HG02798 (cell line): ENCODE measurements around the gene ITFG2.

Experiments
- ATAC-seq: cut with Tn5 transposase; IDR thresholded peaks from one replicate; pipeline ENCODE4 v1.9.1; 2021; ENCODE audit warnings: mild to moderate bottlenecking; ENCODE audit not compliant: unreplicated experiment, poor library complexity

ITFG2 gene

DNA sequence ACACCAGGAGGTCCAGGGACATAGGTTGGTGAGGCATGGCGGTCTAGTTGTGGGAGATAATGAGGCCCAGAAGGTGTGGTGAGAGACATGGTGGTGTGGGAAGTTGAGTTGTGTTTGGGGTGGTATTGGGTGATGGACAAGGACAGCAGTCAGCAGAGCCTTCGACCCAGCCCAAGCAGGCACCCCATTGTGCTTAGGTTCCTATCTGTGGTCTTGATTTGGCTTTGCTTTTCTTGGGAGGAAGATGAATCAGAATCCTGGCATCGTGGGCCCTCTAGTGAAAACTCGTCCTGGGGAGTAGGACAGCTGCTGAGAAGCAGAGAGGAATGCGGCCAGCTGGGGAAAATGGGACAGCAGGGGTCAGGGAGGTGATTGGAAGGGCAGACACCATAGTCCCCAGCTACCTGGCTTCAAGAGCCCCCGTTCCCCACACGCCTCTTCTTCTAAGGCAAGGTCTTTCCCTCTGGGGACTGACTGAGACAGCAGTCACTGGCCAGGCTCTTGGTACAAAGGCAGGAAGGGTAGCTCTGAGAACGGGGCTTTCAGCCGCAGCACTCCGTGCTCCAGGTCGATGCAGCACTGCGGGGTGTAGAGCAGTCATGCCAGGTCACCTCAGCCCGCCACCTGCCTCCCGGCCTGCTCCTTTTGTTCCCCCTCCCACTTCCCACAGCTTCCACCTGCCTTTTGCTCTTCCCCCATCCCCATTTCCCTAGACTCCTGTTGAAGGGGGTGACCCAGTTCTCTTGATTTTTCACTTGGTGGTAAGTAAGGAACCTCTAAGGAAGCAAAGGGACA lies 14.4 kb downstream of the ITFG2 start:
- no peak for ATAC-seq

DNA sequence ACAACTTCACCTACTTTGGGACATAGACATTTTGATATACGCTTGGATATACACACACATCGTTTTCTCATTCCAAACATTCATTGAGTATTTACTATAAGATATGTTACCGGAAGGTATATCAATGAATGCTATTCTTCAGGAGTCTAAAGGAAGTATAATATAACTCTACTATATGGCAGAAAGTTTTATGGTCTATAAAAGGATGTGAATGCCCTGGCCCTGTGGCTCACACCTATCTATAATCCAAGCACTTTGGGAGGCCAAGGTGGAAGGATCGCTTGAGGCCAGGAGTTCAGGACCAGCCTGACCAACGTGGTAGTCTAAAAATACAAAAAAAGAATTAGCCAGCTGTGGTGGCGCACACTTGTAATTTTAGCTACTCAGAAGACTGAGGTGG lies 16.8 kb downstream of the ITFG2 start:
- no peak for ATAC-seq

DNA sequence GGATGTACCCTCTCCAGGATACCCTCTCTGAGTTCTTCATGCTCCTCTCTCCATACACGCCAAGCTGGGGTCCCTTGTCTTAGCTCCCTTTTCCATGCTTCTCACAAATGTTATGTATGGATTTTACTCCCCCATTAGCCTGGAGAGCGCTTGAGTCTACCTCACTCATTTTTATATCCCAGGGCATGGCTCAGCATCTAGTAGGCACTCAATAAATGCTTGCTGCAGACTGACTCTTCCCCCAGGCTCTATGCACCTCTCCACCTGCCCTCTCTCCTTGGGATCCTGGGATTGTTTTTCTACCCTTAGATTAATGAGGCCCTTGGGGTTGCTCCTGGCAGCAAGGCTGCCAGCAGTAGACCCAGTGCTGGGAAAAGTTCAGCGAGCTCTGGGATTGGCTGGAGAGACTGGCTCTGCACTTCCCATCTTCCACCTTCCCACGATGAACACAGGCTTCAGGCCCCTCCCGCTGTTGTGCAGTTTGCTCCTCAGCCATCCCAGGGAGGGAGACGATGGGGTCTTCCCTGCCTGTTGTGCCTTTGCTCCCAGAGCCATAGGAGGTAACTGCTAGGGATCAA lies 20.2 kb downstream of the ITFG2 start:
- no peak for ATAC-seq

DNA sequence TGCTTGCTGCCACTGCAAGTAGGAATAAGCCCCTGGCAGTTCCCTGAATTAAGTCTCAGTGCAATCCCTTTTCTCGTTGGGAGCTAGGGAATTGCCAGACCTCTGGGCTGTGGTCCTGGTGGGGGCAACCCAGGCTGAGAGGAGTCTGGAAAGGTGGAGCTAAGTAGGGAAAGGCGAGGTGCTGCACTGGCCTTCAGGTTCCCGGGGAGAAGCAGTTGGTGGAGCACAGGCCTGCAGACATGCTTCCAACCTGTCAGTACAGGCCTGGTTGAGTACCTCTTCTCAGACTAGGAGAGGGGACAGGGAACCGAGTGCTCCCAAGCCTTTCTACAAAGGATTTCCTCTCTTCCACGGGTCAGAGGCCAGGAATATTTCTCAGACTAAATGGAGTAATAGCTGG lies 20.9 kb downstream of the ITFG2 start:
- no peak for ATAC-seq

DNA sequence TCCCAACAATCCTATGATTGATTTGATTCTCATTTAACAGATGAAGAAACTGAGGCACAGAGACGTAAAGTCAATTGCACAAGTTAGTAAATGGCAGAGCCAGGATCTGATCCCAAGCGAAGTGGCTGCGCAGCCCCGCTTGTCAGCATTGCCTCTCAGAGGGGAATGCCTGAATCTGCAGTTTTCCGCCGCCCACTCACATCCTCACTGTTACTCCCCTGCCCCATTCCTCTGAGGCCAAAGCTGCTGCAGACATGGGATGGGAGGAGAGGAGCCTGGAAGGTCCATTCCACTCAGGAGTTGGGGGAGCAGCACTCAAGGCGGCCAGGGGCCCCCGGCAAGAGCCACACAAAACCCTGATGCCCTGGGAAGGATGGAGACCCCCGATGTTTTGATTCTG lies 21.3 kb downstream of the ITFG2 start:
- no peak for ATAC-seq

DNA sequence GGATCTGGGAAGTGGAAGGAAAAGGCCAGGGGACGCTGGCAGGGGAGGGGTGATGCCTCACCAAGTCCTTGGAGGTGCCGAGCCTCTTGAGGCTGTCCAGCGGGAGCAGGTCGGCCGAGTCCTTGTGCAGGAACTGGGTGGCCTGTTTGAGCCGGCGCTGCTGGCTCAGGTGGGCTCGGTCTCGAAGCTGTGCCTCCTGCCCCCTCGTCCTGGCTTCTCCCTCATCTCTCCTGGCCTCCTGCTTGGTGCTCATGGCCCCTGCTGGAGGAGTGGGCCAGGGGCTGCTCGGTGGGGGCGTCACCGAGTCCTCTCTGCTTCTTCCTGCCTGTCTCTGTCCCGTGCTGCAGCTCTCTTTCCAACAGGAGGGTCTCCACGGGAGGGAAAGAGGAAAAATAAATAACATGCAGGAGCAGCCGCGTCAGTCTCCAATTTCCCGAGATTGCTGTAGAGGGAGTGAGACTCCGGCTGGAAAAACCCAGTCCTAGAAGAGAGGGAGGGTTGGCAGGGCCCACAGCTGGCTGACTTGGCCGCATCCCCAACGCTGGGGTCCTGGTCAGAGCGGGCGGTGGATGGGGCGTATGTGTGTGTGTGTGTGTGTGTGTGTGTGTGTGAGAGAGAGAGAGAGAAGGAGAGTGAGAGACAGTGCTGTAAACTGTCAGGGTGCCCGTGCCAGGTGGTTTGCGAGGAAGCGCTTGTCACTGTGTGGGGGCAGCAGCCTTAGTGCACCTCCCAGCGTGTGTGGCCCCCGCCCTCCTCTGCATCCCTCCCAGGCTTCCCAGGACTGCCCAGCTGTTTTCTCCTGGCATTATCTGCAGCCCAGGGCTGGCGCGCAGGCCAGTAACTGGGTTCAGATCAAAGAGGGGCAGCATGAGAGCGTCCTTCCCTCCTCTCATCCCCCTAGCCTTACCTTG lies 22.4 kb downstream of the ITFG2 start, which contains the start of gene NRIP2:
TSS of gene NRIP2 (minus strand) at position 455 of the 911 bp plus-strand sequence. CDS start at position 403, 52 bp downstream.
- no peak for ATAC-seq

DNA sequence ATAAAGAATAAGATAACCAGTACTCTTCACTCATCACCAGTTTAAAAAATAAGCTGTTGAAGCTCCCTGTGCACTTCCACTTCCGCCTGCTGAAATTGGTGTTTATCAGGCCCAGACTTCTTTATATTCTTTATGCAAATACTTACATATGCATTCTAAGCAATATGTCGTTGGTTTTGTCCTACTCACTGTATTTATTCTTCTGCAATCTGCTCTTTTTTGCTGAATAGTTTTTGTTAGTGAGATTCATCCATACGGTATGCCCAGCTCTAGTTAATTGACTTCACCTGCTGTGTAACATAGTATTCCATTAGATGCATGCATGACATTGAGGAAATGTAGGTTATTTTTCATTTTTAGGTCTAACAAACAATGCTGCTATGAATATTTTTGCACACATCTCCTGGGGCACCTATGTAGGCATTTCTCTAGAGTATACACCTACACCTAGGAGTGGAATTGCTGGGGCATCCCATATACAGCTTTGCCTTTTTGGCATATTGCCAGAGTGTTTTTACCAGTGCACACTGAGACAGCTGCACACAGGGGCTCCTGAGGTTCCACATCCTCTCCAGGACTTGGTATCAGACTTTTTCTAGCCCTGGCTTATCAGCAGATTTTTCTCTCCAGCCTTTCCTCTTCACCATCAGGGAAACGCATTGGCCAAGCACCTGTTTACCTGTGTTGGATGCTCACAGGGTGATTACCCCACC lies 23.4 kb downstream of the ITFG2 start:
- no peak for ATAC-seq

DNA sequence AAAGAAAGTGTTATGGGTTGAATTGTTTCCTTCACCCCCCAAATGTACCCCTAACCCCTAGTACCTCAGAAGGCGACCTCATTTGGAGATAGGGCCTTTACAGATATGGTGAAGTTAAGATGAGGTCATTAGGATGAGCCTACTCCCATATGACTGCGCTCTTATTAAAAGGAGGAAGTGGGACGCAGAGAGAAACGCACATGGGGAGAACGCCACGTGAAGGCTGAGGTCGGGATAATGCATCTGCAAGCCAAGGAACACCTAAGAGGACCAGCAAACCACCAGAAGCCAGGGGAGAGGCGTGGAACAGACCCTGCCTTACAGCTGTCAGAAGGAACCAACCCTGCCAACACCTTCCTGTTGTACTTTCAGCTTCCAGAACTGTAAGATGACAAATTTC lies 24.1 kb downstream of the ITFG2 start:
- ATAC-seq, result no peak

DNA sequence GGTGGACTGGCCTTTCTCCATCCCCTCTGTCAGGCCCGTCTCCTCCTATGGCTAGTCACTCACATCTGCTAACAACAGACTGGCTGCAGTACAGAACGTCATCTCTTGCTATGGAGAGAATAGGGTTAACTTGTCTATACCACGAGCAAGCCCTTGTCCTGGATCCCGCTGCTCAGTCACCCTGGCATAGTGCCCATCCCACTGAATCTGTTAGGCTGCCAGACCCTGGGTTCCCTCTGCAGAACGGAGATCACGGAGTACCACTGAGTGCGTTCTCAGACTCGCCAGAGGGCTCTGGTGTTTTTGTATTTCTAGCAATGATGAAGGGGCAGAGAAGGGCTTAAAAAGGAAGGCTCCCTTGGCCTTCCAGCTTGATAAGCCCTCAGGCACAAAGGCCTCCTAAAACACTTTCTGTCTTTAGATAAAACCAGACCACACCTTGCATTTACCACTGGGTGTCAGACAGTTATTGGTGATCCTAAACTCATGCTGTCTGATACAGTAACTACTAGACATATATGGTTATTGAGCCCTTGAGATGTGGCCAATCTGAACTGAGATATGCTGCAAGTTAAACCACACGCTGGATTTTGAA lies 28.7 kb downstream of the ITFG2 start:
- no peak for ATAC-seq

DNA sequence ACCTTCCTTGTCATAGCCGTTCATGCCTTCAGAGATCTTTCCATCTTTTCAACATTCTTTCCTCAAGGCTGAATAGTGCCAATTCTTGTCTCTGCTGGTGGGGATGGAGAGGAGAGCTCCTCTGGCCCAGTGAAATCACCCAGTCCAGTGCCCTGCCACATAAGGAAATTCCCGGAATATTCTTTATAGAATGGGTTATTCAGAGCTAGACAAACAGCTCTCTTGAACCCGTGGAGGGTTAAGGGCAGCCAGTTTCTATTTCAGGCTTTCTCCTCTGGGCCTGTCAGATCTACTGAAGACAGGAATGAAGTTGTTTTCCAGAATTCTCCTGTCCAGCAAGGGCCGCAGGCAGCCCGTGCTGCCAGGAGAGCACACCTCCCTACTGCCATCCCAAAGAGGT lies 30.5 kb downstream of the ITFG2 start:
- ATAC-seq, result no peak

DNA sequence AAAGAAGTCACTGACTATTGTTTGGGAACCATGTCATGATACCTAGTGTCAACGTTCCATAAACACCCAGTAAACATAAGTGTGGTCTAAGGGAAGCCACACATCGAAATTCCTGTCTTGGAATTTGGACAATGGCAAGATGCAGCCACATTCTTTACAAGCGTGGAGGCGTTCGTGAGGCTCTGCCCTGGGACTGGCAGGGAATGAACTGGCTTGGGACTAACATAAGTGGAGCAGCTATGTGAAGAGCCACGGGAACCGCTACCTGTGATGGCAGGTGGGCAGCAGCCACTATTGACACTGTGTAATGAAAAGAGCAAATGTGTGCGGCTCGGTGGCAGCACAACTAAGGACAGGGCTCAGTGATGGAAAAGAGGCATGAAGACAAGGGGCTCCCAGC lies 32.3 kb downstream of the ITFG2 start:
- ATAC-seq, result no peak

DNA sequence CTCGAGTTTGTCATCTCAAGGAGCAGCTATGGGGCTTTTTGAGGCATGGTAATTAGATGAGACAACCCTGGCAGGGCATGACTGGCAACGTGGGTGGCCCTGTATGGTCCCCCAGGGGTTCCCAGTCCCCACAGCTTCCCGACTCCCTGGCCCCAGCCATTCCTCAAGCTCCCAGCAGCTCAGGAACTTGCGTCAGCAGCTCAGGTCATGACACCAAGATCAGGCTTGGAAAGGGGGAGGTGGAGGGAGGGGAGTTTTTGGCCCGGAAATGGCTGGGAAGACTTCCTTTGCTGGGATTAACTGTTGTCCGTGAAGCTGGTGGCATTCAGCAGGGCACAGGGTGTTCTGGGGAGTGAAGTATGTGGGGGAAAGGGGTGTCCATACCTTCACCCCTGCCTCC lies 32.8 kb downstream of the ITFG2 start:
- no peak for ATAC-seq

DNA sequence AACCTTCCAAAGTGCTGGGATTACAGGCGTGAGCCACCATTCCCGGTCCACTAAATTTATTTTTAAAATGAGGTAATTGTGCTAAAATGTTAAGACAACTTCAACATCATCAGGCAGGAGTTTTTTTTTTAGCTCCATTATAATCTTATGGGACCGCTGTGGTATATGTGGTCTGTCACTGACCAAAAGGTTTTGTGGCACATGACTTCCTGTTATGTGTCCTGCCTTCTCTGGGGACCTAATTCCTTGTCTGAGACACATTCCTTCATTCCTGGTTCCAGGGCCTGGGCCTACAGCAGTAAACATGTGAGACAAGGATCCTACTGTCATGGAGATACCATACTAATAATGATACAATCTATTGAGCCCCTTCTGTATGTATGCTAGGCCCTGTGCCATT lies 39.5 kb downstream of the ITFG2 start:
- ATAC-seq, result no peak

DNA sequence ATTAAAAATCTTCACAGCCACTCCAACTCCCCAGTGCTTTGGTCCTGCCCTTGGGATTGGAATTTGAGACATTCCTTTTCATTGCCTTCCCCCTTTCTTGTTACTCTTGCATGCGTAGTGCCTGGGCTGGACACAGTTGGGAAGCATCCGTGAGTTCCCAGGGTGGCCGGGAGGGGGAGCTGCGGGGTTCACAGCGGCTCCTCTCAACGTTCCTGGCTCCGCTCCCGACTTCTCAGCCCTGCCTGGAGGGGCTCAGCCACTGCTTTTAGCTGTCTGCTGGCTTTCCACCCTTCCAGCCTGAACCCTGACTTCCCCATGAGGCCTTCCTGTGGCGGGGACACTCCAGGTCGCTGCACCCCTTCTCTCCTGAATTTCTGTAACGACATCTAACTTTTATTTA lies 41.2 kb downstream of the ITFG2 start:
- ATAC-seq, result no peak

DNA sequence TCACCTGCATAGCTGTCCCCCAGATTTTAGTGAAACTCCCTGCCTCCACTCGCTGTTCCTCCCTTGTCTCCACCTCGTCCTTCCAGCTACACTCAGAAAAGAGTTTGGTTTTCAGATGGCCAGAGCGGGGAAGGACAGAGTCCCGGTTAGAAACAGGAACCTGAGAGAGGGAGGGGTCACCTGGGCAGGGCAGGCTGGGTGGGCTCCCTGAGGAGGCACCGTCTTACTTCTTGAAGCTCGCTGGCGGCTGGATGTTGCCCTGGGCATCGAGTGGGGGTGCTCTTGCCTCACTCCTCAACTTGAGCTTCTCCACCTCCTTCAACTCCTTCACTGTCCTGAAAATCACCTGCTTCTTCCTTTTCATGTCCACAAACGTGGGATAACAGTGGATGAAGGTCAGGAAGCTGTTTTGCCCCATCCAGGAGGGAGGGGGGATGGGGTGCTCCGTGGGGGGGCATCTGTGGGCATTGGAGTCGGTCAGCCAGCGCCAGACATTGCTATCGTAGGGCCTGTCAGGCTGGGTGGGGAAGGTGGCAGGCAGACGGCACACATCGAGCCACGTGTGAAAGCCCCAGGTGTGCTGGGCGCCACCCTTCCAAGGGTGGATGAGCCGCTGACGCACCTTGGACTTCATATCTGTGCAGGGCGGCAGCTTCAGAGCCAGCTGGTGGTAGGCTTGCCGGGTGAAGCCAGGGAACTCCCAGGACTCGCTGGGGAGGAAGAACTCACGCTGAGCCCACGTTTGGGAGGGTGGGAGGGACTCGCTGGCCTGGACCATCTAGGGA lies 42.4 kb downstream of the ITFG2 start:
- no peak for ATAC-seq

DNA sequence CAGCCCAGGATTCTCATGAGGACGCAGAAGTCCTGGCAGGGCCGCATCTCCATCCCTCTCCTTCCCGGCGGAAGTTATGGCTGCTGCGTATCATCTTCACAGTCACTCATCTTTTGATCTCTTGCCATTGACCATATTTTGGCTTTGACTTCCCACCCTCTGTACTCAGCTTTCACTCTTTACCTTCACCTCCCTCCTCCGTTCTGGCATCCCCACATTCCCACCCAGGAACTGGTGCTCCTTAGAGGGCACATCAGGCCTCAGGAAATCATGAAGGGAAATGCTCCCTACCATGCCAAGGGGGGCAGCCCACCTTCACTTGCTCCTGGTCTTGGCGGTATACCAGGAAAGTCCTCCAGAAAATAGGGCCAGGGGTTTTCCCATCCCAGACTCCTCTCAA lies 43.1 kb downstream of the ITFG2 start:
- ATAC-seq, result no peak

DNA sequence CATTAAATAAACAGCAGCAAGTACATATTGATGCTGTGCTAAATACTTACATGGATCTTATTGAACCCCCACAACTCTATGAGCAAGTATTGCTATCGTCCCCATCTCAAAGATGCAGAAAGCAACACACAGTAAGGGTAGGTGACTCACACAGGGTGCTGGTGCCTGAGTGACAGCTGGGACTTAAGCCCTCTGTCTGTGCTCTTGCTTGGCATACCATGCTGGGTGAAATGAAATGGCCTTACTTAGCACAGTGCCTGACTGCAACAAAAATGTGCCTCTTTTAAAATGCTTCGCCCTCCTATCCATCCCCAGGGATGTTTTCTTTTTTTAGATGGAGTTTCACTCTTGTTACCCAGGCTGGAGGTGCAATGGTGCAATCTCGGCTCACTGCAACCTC lies 43.6 kb downstream of the ITFG2 start:
- ATAC-seq, result no peak

DNA sequence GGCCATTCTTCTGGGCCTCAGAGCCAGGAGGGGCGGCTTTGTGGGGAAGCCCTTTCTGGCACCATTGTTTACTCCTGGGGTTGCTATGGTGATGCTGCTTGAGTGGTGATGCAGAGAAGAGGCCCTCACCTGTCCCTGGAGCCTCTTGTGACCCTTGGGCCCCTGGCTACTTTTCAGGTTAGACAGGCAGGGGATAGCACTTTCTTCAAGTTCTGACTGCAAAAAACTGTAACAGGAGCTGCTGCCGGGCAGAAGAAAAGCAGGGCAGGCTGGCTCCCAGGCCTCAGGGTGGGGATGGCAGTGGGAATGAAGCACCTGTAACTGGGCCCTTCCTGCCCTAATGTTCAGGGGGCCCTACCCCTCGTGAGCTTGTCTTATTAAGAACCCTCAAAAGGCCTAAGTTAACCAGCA lies 44.6 kb downstream of the ITFG2 start, which contains the start of gene TEX52:
TSS of gene TEX52 (minus strand) at position 19 of the 411 bp plus-strand sequence. CDS start at position 6, 13 bp downstream.
- no peak for ATAC-seq

DNA sequence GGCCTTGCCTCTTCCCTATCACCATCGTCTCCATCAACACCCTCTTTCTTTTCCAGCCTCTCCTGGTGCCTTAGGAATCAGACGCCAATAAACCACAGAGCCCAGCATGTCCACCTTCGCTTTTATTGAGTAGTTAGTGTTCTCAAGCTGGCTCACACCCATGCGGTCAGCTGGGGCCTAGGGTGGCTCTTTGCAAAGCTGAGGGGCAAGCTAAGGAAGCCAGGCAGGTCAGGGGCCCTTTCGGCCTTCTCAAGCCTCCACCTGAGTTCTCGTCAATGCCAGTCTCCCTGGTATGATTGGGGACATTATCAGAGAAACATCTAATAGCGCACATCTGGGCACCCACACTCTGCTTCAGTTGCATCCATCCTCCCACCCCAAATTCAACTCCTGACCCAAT lies 45.1 kb downstream of the ITFG2 start:
- no peak for ATAC-seq
